SK-N-SH treated with all-trans-retinoic acid at 6 μM for 48 hours (cell line): ENCODE measurements around the gene SNU13.

Experiments
- ARNTL ChIP-seq: fragments of 450-650 bp; formaldehyde crosslinking; IDR thresholded peaks from 2 replicates; pipeline ENCODE4 v1.5.0; 2020; ENCODE audit warnings: low read depth, mild to moderate bottlenecking, moderate library complexity, borderline replicate concordance
- CREB5 ChIP-seq: fragments of 250-450 bp; sonication (Bioruptor Pico); IDR thresholded peaks from 2 replicates; pipeline ENCODE4 v1.5.1; 2020; ENCODE audit warnings: low read depth, mild to moderate bottlenecking, moderate library complexity
- OSR1 ChIP-seq: fragments of 250-450 bp; sonication (Bioruptor Pico); IDR thresholded peaks from 2 replicates; pipeline ENCODE4 v1.8.0; 2022; ENCODE audit warnings: moderate library complexity, mild to moderate bottlenecking, inconsistent platforms
- PATZ1 ChIP-seq: fragments of 250-450 bp; sonication (Bioruptor Pico); IDR thresholded peaks from 2 replicates; pipeline ENCODE4 v1.8.0; 2020; ENCODE audit warnings: mild to moderate bottlenecking, moderate library complexity, borderline replicate concordance
- RARB ChIP-seq: fragments of 250-450 bp; sonication (Bioruptor Pico); IDR thresholded peaks from 2 replicates; pipeline ENCODE4 v1.8.0; 2021; ENCODE audit warnings: mild to moderate bottlenecking, moderate library complexity
- TOX ChIP-seq: fragments of 250-450 bp; sonication (Bioruptor Pico); IDR thresholded peaks from 2 replicates; pipeline ENCODE4 v1.8.0; 2021; ENCODE audit warnings: mild to moderate bottlenecking, moderate library complexity, borderline replicate concordance
- ZFP3 ChIP-seq: fragments of 250-450 bp; sonication (Bioruptor Pico); IDR thresholded peaks from 2 replicates; pipeline ENCODE4 v1.5.0; 2020; ENCODE audit warnings: mild to moderate bottlenecking, moderate library complexity

GRCh38 chr22:41674846-41675340 lies 13.8 kb downstream of the SNU13 start:
- no peak for TF ChIP-seq ARNTL (CRISPR knock-in tag)
- no peak for TF ChIP-seq TOX (CRISPR knock-in tag)
- TF ChIP-seq ZFP3 (CRISPR knock-in tag) = no peak
- TF ChIP-seq CREB5 (CRISPR knock-in tag) = no peak
- TF ChIP-seq OSR1 = no peak
- no peak for TF ChIP-seq RARB (CRISPR knock-in tag)
- no peak for TF ChIP-seq PATZ1
